ENCODE results near the gene GLB1L.

The GLB1L gene

GRCh38 chr2:219252570-219252899, 7.3 kb upstream of the GLB1L start:
- DNase-seq = no peak

DNA sequence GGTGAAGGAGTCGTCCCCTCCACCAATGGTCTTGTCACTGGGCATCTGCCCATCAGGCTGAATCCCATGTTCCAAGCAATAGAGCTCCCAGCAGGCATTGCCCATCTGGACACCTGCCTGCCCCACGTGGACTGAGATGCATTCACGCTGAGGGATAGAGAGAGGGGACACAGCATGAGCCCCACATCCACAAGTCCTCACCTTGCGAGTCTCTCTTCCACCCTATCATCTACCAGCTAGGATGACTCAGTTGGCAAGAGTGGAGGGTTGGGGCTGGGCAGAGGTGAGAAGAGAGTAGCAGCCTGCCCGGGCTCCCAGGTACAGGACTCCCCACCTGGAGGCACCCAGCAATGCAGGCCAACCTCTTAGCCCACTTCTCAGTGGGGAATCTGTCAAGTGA, 6.8 kb upstream of the GLB1L start:
- no peak for DNase-seq

GRCh38 chr2:219251656-219252055, 6.4 kb upstream of the GLB1L start:
- DNase-seq = no peak

DNA sequence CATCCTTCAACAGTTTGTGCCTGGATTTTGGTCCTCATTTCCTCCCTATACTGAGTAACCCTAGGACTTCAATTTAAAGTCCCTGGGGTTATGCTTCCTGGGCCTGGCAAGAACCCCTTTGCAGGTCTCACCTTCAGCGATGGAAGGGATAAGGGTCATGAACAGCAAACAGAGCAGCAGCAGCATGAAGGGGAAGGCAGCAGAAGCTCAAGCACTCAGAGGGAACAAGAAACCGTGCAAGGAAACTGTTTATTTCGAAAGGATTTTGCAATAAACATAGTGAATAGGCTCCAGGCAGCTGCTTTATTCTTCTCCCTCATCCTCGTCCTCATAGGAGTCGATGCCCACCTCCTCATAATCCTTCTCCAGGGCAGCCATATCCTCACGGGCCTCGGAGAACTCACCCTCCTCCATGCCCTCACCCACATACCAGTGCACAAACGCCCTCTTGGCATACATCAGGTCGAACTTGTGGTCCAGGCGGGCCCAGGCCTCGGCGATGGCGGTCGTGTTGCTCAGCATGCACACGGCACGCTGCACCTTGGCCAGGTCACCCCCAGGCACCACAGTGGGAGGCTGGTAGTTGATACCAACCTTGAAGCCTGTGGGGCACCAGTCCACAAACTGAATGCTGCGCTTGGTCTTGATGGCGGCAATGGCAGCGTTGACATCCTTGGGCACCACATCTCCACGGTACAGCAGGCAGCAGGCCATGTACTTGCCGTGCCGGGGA, 5.0 kb upstream of the GLB1L start:
- no peak for DNase-seq

- peak; percentile 92 for DNase-seq
These were observed 4.1 kb upstream of the GLB1L start for GRCh38 chr2:219249203-219249980.

- DNase-seq = no peak
These were observed 3.6 kb upstream of the GLB1L start for GRCh38 chr2:219248845-219249202.

DNA sequence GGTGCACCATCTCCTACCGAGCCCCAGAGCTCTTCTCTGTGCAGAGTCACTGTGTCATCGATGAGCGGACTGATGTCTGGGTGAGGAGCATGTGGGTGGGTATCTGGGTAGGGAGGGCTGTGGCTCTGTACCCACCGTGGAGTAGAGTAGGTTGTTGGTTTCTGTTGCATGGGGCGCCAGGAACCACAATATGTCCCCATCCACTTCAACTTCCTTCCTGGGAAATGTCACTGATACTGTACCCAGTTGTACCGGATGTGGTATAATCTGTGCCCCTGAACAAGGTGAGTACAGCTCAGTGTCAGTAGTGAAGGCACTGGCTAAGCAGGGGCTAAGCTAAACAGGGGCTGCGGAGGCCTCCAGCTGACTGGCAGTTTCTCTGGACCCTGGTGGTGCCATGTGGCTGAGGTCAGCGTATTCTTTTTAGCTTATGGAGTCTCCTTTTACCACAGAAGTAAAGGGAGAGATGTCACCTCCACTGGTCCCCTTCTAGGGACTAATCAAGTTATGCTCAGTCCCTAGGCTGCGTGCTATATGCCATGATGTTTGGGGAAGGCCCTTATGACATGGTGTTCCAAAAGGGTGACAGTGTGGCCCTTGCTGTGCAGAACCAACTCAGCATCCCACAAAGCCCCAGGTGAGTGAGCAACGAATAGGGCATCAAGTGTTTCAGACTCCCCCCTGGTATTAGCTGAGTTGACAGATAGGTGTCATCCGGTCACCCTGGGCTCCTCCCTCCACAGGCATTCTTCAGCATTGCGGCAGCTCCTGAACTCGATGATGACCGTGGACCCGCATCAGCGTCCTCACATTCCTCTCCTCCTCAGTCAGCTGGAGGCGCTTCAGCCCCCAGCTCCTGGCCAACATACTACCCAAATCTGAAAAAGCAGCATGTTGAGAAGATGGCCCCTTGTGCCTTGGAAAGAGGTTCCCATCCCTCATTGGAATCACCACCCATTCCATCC, 2.7 kb upstream of the GLB1L start:
- DNase-seq = no peak

- no peak for DNase-seq
These were observed 1.3 kb upstream of the GLB1L start for GRCh38 chr2:219246559-219246958.

DNA sequence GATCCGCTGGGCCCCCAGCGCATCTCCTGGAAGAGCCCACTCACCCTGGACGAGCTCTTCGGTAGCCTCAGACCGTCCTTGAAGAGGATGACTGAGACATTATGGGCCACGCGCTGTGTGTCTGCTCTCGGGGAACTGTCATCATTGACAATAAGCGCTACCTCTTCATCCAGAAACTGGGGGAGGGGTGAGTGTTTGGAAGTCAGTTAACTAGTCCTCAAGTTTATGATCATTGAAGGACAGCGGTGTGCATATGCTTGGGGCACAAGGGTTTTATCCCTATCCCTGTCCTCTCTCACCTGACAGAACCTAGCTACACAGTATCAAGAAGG, 621 bp upstream of the GLB1L start:
- DNase-seq = no peak

DNA sequence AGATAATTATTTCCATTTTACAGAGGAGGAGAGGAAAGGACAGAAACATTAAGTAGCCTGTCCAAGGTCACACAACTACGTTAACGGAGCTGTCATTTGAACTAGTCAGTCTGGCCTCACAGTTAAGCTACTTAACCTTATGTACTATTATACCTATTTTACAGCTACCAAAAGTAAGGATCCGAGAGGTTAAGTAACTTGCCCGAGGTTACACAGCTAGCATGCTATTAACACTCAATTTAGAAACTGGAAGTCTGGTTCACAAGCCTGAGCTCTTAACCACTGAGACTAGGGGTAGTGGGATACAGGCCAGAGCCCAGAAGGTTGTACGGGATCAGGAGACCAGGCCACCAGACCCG, 476 bp downstream of the GLB1L start:
- DNase-seq = no peak

DNA sequence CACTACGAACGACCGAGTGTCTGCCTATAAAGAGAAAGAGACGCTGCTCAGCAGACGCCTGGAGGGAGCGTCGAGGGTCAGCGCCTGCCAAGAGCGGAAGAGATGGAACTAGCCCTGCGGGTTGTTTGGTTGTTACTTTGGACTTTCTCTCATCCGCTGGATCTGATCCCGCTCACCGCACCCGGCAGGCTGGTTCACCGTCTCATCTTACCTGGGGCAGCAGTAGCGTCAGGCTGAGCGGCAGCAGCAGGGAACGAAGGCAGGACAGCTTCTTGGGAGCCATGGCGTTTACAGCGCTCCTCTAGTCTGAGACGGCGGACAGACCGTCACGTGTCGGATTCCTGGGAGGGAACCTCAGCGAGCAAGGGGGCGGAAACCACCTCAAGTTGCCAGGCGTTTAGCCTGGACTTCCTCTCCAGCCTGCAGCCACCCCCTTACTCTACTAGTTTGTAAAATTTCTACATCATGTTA, 1.9 kb downstream of the GLB1L start:
- DNase-seq = no peak

DNA sequence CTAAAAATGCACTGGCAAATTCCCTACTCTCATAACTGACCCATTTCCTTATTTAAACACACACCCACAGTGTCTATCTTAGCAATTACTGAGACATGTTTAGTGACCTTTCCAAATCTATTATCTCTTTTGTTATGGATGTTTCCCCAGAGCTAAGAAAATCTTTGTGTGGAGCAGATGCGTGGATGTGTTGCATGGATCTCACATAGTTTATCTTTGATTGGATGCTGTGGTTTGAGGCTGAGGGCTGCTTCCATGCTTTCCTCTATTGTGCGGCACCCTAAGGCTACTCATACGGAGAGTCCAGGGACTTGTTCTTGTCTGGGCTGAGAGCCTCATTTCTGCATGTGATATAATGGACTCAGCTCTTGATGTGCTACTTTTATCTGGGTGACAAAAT, 10.9 kb downstream of the GLB1L start:
- DNase-seq = no peak

DNA sequence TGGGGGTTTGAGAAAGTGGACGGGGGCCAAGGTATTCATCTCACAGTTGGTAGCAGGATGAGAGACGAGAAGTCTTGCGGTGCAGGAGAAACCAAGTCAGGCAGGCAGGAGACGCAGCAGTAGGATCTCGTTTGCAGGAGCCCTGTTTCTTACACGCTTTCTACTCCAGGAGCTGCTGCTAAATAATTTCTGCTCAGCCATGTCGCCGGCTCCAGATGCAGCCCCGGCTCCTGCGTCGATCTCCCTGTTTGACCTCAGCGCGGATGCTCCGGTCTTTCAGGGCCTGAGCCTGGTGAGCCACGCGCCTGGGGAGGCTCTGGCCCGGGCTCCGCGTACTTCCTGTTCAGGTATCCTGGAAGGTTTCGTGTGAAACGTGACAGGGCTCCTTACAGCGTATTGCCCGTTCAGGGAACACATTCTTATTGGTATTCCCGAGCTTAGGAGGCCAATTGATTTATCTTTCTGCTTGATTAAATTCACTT, 15.1 kb downstream of the GLB1L start:
- peak; percentile 38 for DNase-seq

DNA sequence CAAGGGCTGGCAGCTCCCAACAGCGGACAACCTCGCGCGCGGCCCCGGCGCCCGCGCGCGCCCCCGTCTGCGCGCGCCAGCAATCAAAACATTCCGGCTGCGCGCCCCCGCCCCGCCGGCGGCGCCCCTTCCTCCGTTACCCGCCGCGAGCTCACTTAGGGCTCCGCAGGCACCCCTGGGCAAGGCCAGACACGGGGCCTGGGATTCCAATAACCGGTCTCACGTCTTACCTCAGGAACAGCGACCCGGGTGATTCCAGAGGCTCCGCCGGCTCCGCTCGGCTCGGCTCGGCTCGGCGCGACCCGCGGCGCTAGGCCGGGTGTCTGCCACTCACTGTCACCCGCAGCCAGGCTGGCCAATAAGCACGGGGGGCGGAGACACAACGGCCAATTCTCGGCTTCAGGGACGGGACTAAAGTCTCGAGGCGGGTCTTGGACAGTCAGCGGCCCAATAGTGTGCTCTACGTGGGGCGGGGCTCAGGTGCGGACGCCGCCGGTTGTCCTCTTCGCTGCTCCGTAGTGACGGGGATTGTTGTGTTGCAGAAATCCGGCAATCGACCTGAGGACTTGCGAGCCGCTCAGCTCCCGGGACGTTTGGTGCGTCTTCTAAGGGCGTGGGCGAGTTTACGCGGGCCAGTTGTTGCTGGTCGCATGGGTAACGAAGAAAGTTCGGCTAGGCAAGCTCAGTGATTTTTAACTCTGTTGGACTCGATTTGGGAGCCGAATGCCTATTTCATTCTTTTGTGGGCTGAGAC, 15.8 kb downstream of the GLB1L start, which contains the start of the genes ANKZF1 and ATG9A:
ANKZF1 (plus strand) TSS at position 502 of the 754 bp plus-strand sequence. CDS start 452 bp downstream, outside the sequence.
ATG9A (minus strand) TSS at position 332 of the 754 bp plus-strand sequence. CDS start 1,612 bp downstream, outside the sequence.
- DNase-seq = peak; percentile 99

GRCh38 chr2:219228911-219229304, 16.3 kb downstream of the GLB1L start:
- DNase-seq = no peak

DNA sequence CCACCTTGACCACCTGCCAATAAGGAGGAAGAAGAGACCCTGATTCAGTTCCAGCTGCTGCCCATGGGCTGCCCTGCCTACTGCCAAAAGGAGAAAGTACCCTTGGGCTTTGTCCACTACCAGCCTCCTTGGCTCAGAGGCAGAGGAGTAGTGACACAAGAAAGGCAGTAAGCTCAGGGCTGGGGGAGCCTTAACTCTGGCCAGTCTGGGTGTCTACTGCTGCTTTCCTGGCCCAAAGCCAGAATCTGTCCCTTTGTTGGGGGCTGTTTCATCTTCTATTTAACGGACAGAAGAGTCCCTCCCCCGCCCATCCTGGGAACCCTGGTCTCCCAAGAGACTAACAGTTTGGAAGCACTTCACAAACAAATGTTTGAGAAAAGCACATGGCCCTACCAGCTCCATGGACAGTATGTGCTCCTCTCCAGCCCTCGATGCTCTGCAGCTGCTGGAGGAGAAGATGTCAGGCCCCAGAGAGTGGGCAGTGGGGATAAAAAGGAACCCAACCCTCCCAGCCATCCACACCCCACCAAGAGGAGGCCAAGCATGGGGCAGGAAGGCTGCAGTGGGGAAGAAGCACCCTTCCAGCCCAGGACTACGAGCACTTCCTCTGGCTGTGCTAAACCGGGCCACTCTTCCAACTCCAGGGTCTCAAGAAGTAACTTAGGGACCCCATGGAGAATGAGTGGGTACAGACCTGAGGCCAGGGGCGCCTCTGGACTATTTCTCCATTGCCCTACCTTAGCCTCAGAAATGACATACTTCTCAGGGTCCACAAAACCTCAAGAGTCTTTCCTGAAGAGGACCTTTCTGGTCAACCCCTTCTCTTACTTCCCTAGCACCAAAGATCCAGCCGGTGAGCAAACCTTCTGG, 17.0 kb downstream of the GLB1L start:
- DNase-seq = no peak

DNA sequence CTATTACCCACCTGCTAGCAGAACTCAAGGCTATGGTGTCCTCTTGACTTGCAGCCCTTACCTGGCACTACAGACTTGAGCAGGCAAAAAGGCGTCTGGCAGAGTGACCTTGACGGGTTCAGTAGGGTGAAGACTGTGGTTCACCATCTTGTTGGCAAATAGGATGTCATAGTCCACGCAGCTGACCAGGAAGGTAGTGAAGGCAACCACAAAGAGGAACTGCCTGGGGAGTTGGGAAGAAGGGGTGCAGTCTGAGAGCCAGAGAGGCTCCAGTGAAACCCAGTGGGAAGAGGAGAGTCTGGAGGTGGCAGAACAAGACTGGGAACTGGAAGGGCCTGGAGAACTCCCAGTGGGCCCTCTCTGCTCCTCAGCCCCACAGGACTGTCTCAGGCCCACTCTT, 19.9 kb downstream of the GLB1L start:
- no peak for DNase-seq

GRCh38 chr2:219223831-219224610, 21.2 kb downstream of the GLB1L start:
- DNase-seq = no peak

GRCh38 chr2:219221957-219222518, 23.2 kb downstream of the GLB1L start:
- DNase-seq = no peak
